Rectal smooth muscle tissue (tissue), 1 donor: ENCODE results near the gene JPT2.

Source experiments
- H3K27ac ChIP-seq: one replicate; pipeline ENCODE4 v1.7.0; 2013; ENCODE audit warnings: low read depth, low read length, inconsistent platforms
- H3K27me3 ChIP-seq: one replicate; pipeline ENCODE4 v1.7.0; 2013; ENCODE audit warnings: low read length; ENCODE audit not compliant: control insufficient read depth, insufficient read depth
- H3K36me3 ChIP-seq: one replicate; pipeline ENCODE4 v1.7.0; 2013; ENCODE audit warnings: low read length; ENCODE audit not compliant: control insufficient read depth, insufficient read depth
- H3K4me1 ChIP-seq: one replicate; pipeline ENCODE4 v1.7.0; 2013; ENCODE audit warnings: low read length; ENCODE audit not compliant: control insufficient read depth, insufficient read depth
- H3K4me3 ChIP-seq: one replicate; pipeline ENCODE4 v1.7.0; 2013; ENCODE audit warnings: low read length
- H3K9ac ChIP-seq: one replicate; pipeline ENCODE4 v1.7.0; 2013; ENCODE audit warnings: low read length

Gene JPT2

DNA sequence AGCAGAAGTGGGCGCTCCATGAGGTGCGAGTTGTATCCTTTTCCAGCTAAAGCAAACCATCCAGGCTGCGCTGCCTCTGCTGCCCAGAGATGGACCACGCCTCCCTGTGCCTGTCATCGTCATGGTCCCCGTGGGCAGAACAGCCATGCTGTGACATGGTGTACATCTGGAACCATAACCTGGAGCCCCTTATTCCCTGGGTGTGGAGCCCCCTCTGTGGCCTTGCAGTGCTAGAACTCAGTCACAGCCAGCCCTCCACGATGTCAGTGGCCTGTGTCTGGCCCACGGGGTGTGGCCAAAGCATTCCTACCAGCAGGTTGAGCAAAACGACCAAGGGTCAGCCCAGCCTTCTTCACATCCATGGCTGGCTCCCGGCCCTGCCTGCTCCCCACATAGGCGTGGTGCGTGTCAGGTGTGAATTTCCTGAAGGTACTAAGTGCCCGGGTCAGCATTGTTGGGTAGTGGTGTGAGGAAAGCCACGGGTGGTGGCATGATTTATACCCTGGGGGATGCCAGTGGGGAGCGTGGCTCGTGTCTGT is 22.7 kb upstream of the JPT2 start:
- no peak overlapping the region for H3K4me3 ChIP-seq
- H3K9ac ChIP-seq = no peak overlapping the region
- peaks cover 44% of the 10 kb centered on the region for H3K36me3 ChIP-seq
- no peaks in the 10 kb centered on the region for H3K4me1 ChIP-seq
- no peak overlapping the region for H3K27ac ChIP-seq
- no peaks in the 10 kb centered on the region for H3K27me3 ChIP-seq

DNA sequence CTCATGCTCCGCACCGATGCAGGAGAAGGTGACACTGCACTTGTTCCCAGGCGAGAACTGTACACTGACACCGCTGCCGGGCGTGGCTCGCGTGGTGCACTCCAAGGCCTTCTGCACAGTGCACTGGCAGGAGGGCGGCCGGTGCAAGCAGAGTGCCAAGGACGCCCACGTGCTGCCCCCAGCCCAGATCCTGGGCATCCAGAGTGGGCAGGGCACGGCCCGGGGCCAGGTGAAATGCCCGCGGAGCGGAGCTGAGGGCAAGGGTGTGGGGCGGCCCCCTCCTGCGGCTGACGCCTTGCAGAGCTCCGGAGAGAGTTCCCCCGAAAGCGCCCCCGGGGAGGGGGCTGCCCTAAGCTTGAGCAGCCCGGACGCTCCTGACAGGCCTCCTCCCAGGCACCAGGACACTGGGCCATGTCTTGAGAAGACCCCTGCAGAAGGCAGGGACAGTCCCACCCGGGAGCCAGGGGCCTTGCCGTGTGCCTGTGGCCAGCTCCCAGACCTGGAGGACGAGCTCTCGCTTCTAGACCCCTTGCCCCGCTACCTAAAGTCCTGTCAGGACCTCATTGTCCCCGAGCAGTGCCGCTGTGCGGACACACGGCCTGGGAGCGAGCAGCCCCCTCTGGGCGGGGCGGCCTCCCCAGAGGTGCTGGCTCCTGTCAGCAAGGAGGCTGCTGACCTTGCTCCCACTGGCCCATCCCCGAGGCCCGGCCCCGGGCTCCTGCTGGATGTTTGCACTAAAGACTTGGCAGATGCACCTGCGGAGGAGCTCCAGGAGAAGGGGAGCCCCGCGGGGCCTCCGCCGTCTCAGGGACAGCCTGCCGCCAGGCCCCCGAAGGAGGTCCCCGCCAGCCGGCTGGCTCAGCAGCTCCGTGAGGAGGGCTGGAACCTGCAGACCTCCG is 21.9 kb upstream of the JPT2 start:
- Histone ChIP-seq H3K9ac (no peak overlapping the region), H3K27me3 (no peaks in the 10 kb centered on the region), H3K36me3 (peaks cover 38% of the 10 kb centered on the region), H3K4me1 (no peaks in the 10 kb centered on the region), H3K4me3 (no peak overlapping the region), H3K27ac (no peak overlapping the region)

GRCh38 chr16:1656808-1657617 is 21.1 kb upstream of the JPT2 start:
- no peak overlapping the region for H3K9ac ChIP-seq
- H3K4me3 ChIP-seq = no peak overlapping the region
- H3K4me1 ChIP-seq = no peaks in the 10 kb centered on the region
- H3K36me3 ChIP-seq = peaks cover 32% of the 10 kb centered on the region
- no peaks in the 10 kb centered on the region for H3K27me3 ChIP-seq
- no peak overlapping the region for H3K27ac ChIP-seq

GRCh38 chr16:1657841-1658240 is 20.2 kb upstream of the JPT2 start:
- no peak overlapping the region for H3K9ac ChIP-seq
- H3K27ac ChIP-seq = no peak overlapping the region
- peaks cover 36% of the 10 kb centered on the region for H3K36me3 ChIP-seq
- no peak overlapping the region for H3K4me3 ChIP-seq
- no peaks in the 10 kb centered on the region for H3K27me3 ChIP-seq
- H3K4me1 ChIP-seq = no peaks in the 10 kb centered on the region

- H3K4me3 ChIP-seq = no peak overlapping the region
- H3K27me3 ChIP-seq = no peaks in the 10 kb centered on the region
- no peaks in the 10 kb centered on the region for H3K4me1 ChIP-seq
- H3K9ac ChIP-seq = no peak overlapping the region
- peaks cover 42% of the 10 kb centered on the region for H3K36me3 ChIP-seq
- no peak overlapping the region for H3K27ac ChIP-seq
These were observed 19.0 kb upstream of the JPT2 start for GRCh38 chr16:1659031-1659430.

DNA sequence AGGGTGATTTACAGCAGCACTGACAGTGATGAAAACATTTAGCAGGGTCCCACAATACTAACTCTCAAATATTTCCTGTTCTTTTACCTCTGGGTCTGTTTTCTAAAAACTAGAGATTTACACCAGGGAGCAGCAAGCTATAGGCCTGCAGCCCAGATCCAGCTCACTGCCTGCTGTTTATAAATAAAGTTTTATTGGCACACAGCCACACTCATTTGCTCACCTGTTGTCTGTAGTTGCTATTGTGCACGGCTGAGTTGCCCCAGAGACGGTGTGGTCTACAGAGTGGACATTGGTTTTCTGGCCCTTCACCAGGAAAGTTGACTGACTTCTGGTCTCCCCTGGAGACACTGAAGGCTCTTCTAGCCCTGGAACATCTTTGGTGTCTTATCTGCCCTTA is 16.3 kb upstream of the JPT2 start:
- Histone ChIP-seq H3K4me3 (no peak overlapping the region), H3K27ac (no peak overlapping the region), H3K36me3 (peaks cover 47% of the 10 kb centered on the region), H3K27me3 (no peaks in the 10 kb centered on the region), H3K9ac (no peak overlapping the region), H3K4me1 (no peaks in the 10 kb centered on the region)

DNA sequence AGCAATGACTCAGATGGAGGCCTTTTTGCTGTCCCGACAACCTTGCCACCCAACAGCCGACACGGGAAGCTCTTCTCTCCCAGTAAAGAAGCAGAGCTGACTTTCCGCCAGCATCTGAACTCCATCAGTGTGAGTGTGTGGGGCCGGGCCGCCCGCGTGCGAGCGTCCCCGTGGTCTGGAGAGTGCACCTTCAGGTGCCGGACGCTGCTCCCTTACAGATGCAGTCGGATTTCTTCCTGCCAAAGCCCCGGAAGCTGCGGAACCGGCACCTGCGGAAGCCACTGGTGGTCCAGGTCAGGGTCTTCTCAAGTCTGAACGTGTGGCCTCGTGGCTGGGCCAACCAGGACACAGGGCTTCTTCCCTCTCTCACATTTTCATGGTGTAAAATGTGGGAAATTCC is 15.5 kb upstream of the JPT2 start:
- no peak overlapping the region for H3K9ac ChIP-seq
- H3K27me3 ChIP-seq = no peaks in the 10 kb centered on the region
- no peak overlapping the region for H3K27ac ChIP-seq
- peaks cover 41% of the 10 kb centered on the region for H3K36me3 ChIP-seq
- H3K4me1 ChIP-seq = no peaks in the 10 kb centered on the region
- H3K4me3 ChIP-seq = no peak overlapping the region

DNA sequence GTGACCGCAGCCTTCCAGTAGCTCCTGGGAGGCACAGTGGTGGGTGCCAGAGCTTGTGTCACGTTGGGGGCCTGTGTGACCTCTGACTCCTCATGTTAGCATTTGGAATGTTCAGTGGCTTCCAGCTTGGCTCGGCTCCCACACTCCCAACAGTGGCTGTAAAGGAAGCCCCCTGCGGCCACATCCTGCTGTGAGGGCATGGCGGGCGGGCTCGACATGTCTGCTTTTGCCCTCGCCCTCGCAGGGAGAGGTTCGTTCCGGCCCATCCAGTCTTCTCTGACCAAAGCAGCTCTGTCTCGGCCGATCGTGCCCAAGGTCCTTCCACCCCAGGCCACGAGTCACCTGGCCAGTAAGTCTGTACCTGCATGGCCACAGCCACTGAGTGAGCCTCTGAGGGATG is 12.2 kb upstream of the JPT2 start:
- Histone ChIP-seq H3K4me3 (no peak overlapping the region), H3K4me1 (no peaks in the 10 kb centered on the region), H3K27ac (no peak overlapping the region), H3K36me3 (peaks cover 51% of the 10 kb centered on the region), H3K27me3 (no peaks in the 10 kb centered on the region), H3K9ac (no peak overlapping the region)

DNA sequence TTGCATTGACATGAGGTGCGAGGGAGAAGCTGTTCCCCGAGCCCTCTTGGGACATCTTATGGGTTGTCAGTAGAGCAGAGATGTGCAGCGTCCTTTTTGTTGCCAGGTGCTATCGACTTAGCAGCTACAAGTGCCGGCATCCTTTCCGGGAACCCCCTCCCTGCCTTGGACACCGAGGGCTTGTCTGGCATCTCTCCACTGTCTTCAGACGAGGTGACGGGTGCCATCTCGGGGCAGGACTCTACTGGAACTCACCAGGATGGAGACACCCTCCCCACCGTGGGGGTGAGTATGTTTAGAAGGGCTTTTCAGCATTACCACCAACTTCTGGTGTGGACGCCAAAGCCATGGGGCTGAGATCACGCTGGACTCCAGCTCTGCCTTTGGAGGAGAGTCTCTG is 11.8 kb upstream of the JPT2 start:
- no peak overlapping the region for H3K27ac ChIP-seq
- peaks cover 55% of the 10 kb centered on the region for H3K36me3 ChIP-seq
- no peak overlapping the region for H3K4me3 ChIP-seq
- no peaks in the 10 kb centered on the region for H3K27me3 ChIP-seq
- H3K9ac ChIP-seq = no peak overlapping the region
- H3K4me1 ChIP-seq = no peaks in the 10 kb centered on the region

DNA sequence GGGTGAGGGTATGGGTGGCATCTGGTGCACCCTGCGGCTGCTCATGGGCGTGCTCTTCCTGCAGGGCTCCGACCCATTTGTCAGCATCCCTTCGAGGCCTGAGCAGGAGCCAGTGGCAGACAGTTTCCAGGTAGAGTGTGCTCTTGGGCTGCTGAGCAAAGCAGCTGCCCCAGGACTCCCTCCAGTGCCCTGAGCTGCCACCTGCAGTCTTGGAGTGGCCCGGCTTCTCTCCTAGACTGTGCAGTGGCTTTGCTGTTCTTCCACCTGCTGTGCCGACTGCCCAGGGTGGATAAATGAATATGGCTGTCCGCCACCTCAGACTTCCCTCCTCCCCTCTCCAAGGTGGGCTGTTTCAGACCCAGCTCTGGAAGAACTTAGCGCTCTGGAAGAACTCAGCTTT is 10.8 kb upstream of the JPT2 start:
- no peak overlapping the region for H3K4me3 ChIP-seq
- no peak overlapping the region for H3K9ac ChIP-seq
- H3K36me3 ChIP-seq = peaks cover 58% of the 10 kb centered on the region
- H3K4me1 ChIP-seq = no peaks in the 10 kb centered on the region
- H3K27ac ChIP-seq = no peak overlapping the region
- H3K27me3 ChIP-seq = no peaks in the 10 kb centered on the region

- no peaks in the 10 kb centered on the region for H3K27me3 ChIP-seq
- peaks cover 56% of the 10 kb centered on the region for H3K36me3 ChIP-seq
- H3K9ac ChIP-seq = no peak overlapping the region
- no peaks in the 10 kb centered on the region for H3K4me1 ChIP-seq
- H3K27ac ChIP-seq = no peak overlapping the region
- no peak overlapping the region for H3K4me3 ChIP-seq
These were observed 10.2 kb upstream of the JPT2 start for GRCh38 chr16:1667916-1668315.

DNA sequence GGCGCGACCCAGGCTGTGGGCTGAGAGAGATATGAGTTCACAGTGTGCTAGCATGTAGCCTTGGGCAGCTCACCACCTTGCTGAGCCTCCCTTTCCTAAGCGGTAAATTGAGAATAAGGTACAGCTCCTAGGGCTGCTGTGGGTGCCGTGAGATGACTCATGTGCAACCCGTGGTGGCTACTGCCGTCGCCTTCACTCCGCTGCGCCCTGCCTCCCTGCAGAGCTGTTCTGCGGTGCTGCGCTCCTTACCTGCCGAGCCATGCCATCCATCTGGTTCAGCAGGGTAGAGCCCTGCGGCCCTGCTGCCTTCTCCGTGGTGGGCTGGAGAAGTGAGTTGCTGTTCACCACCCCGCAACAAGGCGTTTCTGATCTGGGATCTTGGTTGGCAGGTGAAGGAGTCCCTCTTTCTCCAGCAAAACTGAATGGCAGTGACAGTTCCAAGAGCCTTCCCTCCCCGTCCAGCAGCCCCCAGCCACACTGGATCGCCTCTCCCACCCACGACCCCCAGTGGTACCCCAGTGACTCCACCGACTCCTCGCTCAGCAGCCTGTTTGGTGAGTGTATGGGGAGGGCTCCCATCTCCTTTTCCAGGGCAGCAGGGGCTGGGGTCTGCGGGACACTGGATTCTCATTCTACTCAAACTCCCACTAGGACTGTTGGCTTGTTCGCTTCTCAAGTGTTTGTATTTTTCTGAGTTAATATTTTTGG is 9.3 kb upstream of the JPT2 start:
- Histone ChIP-seq H3K36me3 (peaks cover 51% of the 10 kb centered on the region), H3K27ac (no peak overlapping the region), H3K4me1 (no peaks in the 10 kb centered on the region)

More for the DNA sequence above, 9.3 kb upstream of the JPT2 start:
- no peak overlapping the region for H3K4me3 ChIP-seq
- H3K9ac ChIP-seq = no peak overlapping the region
- H3K27me3 ChIP-seq = no peaks in the 10 kb centered on the region
